Heart left ventricle (tissue), 16 donors: ENCODE data around the gene SLC47A2. TPM values are rescaled to one million over a fixed set of nuclear protein-coding genes. Genes with fewer than 3 reads are reported as not detected.

ENCODE experiments used
- ATAC-seq, 4 donors: fragments of 200-7000 bp; cut with Tn5 transposase; one replicate each; pipeline ENCODE4 v1.9.1; 2020 to 2022; ENCODE audit warnings: moderate library complexity in 4 of 4, mild to moderate bottlenecking in 3 of 4, moderate number of reproducible peaks in 1 of 4
- DNase-seq, 5 donors: peaks; one replicate each; pipeline ENCODE4 v3.0.0-alpha.2; 2020
- H3K27ac ChIP-seq, 12 donors: fragments of 200-600 bp; sonication (generic) in 4 of 12; one replicate each; pipeline versions ENCODE4 v1.5.0 to v1.8.0; 2016 to 2022; ENCODE audit warnings: mild to moderate bottlenecking in 2 of 12
- H3K27me3 ChIP-seq, 9 donors: fragments of 200-600 bp; sonication (generic) in 2 of 9; one replicate each; pipeline versions ENCODE4 v1.5.1 to v1.8.0; 2016 to 2022; ENCODE audit warnings: mild to moderate bottlenecking in 3 of 9
- H3K36me3 ChIP-seq, 9 donors: fragments of 200-600 bp; sonication (generic) in 2 of 9; one replicate each; pipeline versions ENCODE4 v1.5.0 to v1.8.0; 2018 to 2022; ENCODE audit warnings: mild to moderate bottlenecking in 2 of 9
- H3K4me1 ChIP-seq, 12 donors: fragments of 200-600 bp; sonication (generic) in 4 of 12; one replicate each; pipeline versions ENCODE4 v1.5.0 to v1.8.0; 2016 to 2022; ENCODE audit warnings: mild to moderate bottlenecking in 3 of 12
- H3K4me3 ChIP-seq, 12 donors: fragments of 200-600 bp; sonication (generic) in 4 of 12; one replicate each; pipeline versions ENCODE4 v1.5.0 to v1.8.0; 2017 to 2022; ENCODE audit warnings: mild to moderate bottlenecking in 9 of 12, moderate library complexity in 4 of 12
- H3K9me3 ChIP-seq, 12 donors: fragments of 200-600 bp; sonication (generic) in 4 of 12; one replicate each; pipeline versions ENCODE4 v1.5.0 to v1.8.0; 2016 to 2022; ENCODE audit warnings: mild to moderate bottlenecking in 1 of 12
- CTCF ChIP-seq, 12 donors: fragments of 200-600 bp; sonication (generic) in 4 of 12; IDR thresholded peaks; one replicate each; pipeline versions ENCODE4 v1.5.0 to v1.8.0; 2018 to 2022; ENCODE audit warnings: antibody characterized with exemption in 12 of 12, mild to moderate bottlenecking in 5 of 12
- POLR2A ChIP-seq, 2 donors: fragments of 450-650 bp; IDR thresholded peaks; one replicate each; pipeline ENCODE4 v1.6.1; 2017; ENCODE audit warnings: antibody characterized with exemption in 2 of 2, mild to moderate bottlenecking in 2 of 2, moderate library complexity in 2 of 2
- WGBS, 4 donors: extraction: QIAGEN DNeasy Blood & Tissue Kit in 2 of 4; methylation state at CpG; one replicate each; pipeline versions ENCODE4 v1.1.5 to v1.1.7; 2013 to 2018; 5-methylcytosine and 5-hydroxymethylcytosine counted together
- intact Hi-C, 10 donors: fragments of 100-400 bp; cut with DNase I; formaldehyde crosslinking; loops; one replicate each; pipeline versions ENCODE4 v1.11.1 to v1.14.2; 2022
- polyA plus RNA-seq, 2 donors: library from polyadenylated mRNA; stranded (reverse); fragments of 200-250 nt; gene quantifications; one replicate each; pipeline ENCODE4 v1.2.3, GENCODE V29; 2013
- total RNA-seq, 9 donors: library from RNA; depleted of rRNA in 2 of 9; stranded (reverse); fragments of >200 nt in 2 of 9; fragmentation: NEBNext Ultra II Directional in 3 of 9; extraction: Animal tissue kit (Norgen Biotek cat#: 25700) in 3 of 9; gene quantifications; one replicate each; pipeline versions ENCODE4 v1.1.0 to v1.2.4, GENCODE V29; 2016 to 2023
- donor health status: ischemic (EF 13 %, LVEDD 7.1; RV severe dilation, severe dysfunction).
- donor health status: healthy with polysubstance abuse.
- donor health status: DM: no; HTN: yes; CAD: no.
- donor health status: DM: no; HTN: no; CAD: no.
- donor health status: ischemic (EF 25% LVEDD 6.9; RV normal size, moderate dysfunction).
- donor health status: ischemic (EF 25% LVEDD 5.7; RV mildly dilated, moderate dysfunction).
- donor health status: healthy.
- donor health status: DM: yes; HTN: yes; CAD: no.
- donor health status: ischemic (EF 35%, LVEDD 5.7; RV mildly dilated, moderate dysfunction).
- donor health status: nonischemic (EF 11% LVEDD 7.7; RV severe dilation, severe dysfunction).
- donor health status: DM: yes; HTN: yes; CAD: no.
- donor health status: PGD.
- donor health status: ischemic (EF 29% LVEDD 5.4; RV normal size, mild dysfunction).
- donor health status: nonischemic (EF 23%, LVEDD 6.1; RV moderate dilation, normal function).

SLC47A2 gene
- total and polyA plus RNA-seq, 11 donors = 0.32 TPM; not detected in 10

GRCh38 chr17:19651451-19652238 lies 64.7 kb downstream of the SLC47A2 start:
- TF ChIP-seq CTCF (IDR thresholded peaks at IDR 0.05) (no peak), POLR2A (IDR thresholded peaks at IDR 0.05) (no peak)
- 39 to 51% (median 48%) methylated on average over 5 of the region's 5 CpGs for WGBS, 4 donors
- Histone ChIP-seq H3K4me3 (peak overlapping the region in 1 of 12 donors; percentile 10), H3K36me3 (peaks cover 0 to 48% (median 34%) of the 10 kb centered on the region in 9 donors), H3K4me1 (peaks cover 0 to 52% (median 42%) of the 10 kb centered on the region in 12 donors), H3K27ac (peak overlapping the region in 3 of 12 donors; percentile 1 to 20 (median 13)), H3K27me3 (no peaks in the 10 kb centered on the region), H3K9me3 (no peaks in the 10 kb centered on the region)
- DNase-seq = no peak
- intact Hi-C loops = loop anchor here in 2 of 10 donors (5.0 to 10.0 kb wide), 2 partner anchors 111 to 113 kb away; no protein-coding TSS in a partner anchor
- ATAC-seq = no peak

- ATAC-seq (no peak), DNase-seq (no peak)
- no peak for TF ChIP-seq CTCF (IDR thresholded peaks at IDR 0.05)
- no peak for TF ChIP-seq POLR2A (IDR thresholded peaks at IDR 0.05)
- intact Hi-C loops = loop anchor here in 2 of 10 donors (5.0 to 10.0 kb wide), 2 partner anchors 111 to 114 kb away; no protein-coding TSS in a partner anchor
- peaks cover 0 to 40% (median 25%) of the 10 kb centered on the region in 9 donors for H3K36me3 ChIP-seq
- peak overlapping the region in 5 of 12 donors; percentile 10 to 89 (median 77) for H3K4me3 ChIP-seq
- peaks cover 0 to 53% (median 44%) of the 10 kb centered on the region in 12 donors for H3K4me1 ChIP-seq
- no peaks in the 10 kb centered on the region for H3K27me3 ChIP-seq
- no peaks in the 10 kb centered on the region for H3K9me3 ChIP-seq
- WGBS, 4 donors = 91 to 96% (median 92%) methylated on average over 1 of the region's 1 CpG
- H3K27ac ChIP-seq = peak overlapping the region in 1 of 12 donors; percentile 1
Measured at GRCh38 chr17:19650826-19651225, 65.6 kb downstream of the SLC47A2 start.

- H3K4me1 ChIP-seq = peaks cover 0 to 60% (median 46%) of the 10 kb centered on the region in 12 donors
- ATAC-seq (no peak), DNase-seq (no peak)
- H3K36me3 ChIP-seq = peaks cover 0 to 24% (median 12%) of the 10 kb centered on the region in 9 donors
- H3K9me3 ChIP-seq = no peaks in the 10 kb centered on the region
- no peaks in the 10 kb centered on the region for H3K27me3 ChIP-seq
- intact Hi-C loops = loop anchor here (2.0 to 10.0 kb wide), 13 partner anchors 96 to 284 kb away; partner anchors contain the start of genes B9D1 (in 2 of the 10), ALDH3A1 (in 1 of the 10) and MAPK7 (in 1 of the 10)
- TF ChIP-seq POLR2A (IDR thresholded peaks at IDR 0.05) (no peak), CTCF (IDR thresholded peaks at IDR 0.05) (no peak)
- H3K4me3 ChIP-seq = peak overlapping the region; percentile 59 to 97 (median 82)
- peak overlapping the region in 11 of 12 donors; percentile 83 to 99 (median 96) for H3K27ac ChIP-seq
- WGBS, 4 donors = 0 to 2% (median 0%) methylated on average over 2 of the region's 2 CpGs
Measured at GRCh38 chr17:19649274-19649541, 67.2 kb downstream of the SLC47A2 start.
